Putamen (tissue), 1 donor: ENCODE results near the gene MAST4.
"Not testable (repeated sequence)": the region's sequence is repeated elsewhere in the genome, so short reads cannot be mapped to it uniquely, and the experiment has no call there.

ENCODE experiments used
- DNase-seq: peaks from one replicate; pipeline ENCODE4 v3.0.0-alpha.2; 2016; ENCODE audit warnings: low spot score

MAST4 gene

DNA sequence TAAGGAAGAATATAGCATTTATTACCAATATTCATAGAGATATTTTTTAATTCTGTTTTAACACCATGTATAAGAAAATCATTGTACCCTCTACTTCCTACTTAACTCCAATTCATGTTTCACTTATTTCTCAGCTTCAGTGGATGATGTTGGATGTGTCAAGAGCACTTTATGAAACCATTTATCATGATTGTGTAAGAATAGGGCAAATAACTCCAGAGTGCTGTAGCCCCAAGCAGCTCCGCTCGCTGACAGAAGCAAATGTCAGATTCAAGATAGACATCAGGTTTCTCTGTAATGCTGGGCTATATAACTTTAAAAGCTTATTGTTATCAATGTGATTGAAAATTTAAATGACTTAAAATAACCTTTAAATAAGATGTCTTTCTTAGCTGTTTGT, 50.4 kb downstream of the MAST4 start:
- no peak for DNase-seq

DNA sequence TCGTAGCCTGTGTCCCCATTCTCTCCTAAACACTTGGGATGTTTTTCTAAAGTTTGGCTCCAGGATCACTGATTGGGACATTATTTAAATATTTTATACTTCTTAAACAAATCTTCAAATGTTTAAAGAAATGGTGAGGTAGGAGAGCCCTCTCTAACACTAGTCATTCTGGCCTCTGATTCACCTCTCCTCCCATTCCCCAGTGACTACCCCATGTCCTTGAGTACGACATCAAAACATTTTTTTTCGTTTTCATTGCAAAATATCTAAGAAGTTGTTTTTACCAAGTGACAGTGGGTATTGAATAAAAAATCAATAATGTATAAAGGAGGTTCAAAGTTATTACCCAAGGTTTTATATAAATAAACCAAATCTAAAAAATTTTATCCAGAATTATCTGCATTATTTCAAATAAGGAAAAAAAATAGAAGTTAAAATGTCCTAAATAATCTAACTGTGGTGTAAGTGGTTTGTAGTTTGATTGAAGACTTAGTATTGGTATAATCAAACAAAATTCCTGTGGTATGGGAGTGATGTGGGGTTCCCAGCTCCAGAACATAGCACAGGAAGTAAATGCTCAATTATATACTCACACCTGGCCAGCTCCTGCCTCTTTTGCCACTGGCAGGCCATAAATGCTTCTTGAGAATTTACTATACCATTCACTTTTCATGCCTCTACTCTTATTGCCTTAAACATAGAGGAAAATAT, 51.1 kb downstream of the MAST4 start:
- no peak for DNase-seq

DNA sequence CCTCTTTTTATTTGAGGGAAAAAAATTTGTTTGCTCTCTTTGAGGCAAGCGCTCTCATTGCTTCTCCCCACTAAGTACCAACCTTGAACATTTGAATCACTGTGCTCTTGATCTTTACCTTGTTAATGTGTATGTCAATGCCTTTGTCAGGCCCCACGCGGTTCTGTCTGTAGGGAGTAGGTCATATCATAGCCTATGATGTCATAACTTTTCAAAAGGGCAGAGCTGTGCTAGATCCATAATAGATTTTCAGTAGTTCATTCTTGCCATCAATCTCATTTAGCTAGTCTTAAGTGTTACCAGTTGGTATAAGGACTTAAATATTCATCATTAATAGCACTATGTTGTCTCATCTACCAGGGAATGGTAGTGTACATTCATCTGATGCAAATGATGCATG, 56.6 kb downstream of the MAST4 start:
- no peak for DNase-seq

DNA sequence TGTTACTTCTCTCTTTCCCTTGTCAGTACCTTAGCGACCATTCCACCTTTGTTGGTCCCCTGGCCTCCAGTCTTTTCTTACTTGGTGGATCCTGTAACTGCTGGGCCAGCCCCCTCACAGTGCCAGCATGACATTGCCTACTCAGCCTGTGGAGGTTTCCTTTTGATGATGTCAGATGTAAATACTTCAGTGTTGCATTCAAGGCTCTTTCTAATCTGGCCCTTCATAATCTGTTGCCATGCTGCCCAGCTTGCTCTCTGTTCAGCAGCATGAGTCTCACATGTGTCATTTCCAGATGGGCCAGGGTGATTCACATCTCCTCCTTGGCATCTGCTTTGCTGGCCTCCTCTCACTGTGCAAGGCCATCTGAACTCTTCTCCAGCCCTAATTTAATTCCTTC, 57.1 kb downstream of the MAST4 start:
- no peak for DNase-seq

DNA sequence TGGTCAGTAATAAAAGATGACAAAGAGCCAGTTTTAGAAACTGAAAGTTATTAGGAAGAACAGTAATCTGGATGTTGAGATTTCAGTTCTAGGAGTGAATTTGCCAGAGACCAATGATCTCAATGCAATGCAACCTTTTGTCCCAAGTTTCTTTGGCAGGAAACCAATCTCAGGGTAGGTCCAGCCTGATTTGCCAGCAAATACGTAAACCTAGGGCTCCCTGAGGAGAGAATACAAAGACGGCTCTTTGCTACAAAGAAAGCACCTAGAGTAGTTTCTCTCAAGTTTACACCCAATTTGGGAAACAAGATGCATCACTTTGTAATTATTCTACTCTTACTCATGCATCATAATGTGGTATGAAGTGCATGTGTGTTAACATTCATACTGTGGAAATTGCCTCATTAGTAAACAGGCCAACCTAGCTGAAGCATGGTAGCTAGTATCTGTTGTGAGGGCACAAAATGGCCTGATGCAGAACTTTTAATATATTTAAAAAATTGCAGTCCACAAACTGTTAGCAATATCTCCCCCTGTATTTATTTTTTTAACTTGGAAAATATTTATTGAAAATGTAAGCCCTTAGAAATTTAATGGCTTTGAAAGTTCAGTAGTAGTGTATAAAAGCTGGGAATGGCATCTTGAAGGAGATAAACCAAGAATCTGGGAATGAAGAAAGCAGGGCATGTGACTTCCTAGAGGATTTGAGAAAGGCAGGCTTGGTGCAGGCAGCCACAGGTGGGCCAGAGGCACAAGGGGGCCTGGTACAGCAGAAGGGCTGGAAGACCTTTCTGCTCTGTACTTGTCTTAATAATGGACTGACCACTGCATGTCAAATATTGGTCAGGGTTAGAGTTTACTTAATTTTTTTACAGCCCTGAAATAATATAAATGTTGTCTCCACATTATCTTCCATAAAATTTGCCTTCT, 59.5 kb downstream of the MAST4 start:
- DNase-seq = peak; percentile 47

DNA sequence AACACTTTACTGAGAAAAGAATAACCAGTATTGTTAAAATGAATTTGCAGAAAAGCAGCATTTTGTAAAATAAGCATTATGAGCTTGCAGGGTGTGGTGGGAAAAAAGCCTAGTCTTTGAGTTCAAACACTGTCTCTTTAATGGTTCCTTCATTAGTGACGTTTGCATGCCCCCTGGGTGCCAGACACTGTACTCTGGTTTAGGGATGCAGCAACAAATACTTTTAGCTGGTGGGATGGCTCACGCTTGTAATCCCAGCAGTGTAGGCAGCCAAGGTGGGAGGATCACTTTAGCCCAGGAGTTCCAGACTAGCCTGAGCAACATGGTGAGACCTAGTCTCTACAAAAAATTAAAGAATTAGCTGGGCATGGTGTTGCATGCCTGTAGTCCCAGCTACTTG, 62.3 kb downstream of the MAST4 start:
- no peak for DNase-seq

DNA sequence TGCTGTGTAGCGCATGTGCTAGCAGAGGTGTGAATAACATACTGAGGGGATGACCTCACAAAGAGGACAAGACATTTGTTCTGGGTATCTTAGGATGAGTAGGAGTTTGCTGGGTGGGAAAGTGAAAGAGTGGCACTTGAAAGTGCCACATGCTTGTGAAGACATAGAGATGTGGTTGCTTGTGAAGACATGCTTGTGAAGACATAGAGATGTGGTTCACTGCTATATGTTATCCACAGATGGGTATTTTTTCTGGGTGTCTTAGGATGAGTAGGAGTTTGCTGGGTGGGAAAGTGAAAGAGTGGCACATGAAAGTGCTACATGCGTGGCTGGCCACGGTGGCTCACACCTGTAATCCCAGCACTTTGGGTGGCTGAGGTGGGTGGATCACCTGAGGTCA, 63.6 kb downstream of the MAST4 start:
- DNase-seq = no peak

DNA sequence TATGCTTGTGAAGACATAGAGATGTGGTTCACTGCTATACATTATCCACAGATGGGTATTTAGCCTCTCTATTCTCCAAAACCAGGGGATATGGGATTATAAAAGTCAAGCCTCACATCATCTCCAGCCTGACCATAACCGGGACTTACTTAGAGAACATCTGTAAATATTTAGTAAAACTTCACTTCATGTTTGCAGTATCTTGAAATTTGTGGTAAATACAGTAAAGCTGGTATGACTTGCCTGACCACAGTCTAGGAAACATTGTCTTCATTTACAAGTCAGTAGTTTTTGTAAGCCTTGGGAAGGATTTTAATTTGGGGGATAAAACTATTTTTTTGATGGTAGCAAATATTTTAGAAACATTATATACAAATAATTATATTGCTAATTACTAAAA, 64.2 kb downstream of the MAST4 start:
- DNase-seq = no peak

DNA sequence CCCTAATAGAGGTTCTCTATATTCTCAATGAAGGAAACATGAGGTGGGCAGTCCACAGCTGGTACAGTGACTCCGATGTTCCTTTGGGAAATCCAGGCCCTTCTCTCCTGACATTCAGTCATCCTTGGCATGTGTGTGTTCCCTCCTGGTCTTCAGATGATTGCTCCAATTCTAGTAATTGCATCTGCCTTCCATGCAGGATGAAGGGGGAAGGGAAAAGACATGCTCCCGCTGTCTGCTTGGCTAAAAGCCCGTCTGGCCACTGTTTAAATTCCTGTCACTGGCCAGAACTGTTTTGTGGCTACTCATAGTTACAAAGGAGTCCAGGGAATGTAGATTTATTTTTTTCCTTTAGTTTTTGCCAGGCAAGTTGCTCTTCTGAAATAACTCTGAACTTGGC, 65.0 kb downstream of the MAST4 start:
- peak; percentile 21 for DNase-seq

DNA sequence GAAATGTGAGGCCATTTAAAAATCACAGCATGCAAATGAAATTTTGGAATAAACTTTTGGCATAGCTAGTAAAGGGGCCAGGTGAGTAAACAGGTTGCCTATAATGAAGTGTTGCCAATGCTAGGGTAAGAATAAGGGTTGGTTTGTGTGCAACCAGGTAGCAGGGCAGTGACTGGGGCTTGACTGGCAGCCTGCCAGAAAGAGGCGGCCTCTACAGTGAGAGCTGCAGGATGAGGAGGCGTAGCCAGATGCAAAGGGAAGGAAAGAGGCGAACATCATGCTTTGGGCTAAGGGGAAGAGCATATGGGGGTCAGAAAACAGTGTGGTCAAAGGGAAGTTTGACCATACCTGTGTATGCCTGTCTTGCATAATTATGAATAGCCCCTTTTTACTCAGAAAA, 70.6 kb downstream of the MAST4 start:
- DNase-seq = no peak

DNA sequence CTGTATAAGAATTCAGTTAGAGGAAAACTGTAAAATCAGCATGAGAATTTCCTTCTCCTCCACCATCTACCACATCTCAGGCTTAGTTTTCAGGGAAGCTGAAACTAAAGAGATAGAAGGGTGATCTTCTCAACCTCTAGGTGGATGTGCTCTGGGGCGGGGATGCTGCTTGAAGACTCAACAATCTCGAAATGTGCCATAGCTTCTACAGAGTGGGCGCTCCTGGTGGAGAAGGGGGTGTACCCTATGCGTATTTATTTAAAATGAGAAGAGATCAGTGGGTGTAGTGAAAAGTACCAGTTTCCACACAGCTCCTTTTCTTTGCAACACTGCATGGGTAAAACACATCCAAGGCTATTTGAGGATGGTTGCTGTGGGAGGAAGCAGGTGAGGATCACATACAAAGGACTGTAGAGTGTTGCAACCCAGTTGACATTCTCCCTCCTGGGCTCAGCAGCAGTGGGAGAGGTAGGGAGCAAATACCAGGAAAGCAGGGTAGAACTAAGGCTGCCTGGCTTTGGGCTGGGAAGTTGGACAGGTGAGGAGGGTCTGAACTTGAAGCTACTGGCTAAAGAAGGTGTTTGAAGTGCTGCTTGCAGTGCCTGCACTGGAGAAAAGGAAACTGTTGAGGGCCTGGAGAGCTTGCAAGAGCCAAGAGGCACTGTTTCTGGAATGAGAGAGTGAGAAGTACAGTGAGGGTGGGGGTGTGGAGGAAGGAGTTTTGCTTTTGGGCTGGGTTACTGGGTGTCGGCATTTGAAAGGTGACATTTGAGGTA, 73.1 kb downstream of the MAST4 start:
- no peak for DNase-seq

DNA sequence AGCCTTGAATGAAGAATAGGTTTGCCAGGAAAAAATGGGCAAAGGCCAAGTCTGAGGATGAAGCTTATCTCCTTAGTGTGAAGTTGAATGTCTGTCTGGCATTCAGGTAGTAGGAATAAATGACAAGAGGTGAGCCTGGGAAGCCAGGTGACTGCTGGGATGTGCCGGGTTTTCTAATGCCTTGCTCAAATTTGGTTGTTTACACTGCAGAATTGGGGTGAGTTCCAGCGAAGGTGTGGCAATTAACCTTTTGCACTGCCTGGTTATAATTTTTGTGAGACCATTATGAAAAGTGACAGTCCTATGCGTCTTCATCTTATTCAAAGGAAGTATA, 73.6 kb downstream of the MAST4 start:
- no peak for DNase-seq

DNA sequence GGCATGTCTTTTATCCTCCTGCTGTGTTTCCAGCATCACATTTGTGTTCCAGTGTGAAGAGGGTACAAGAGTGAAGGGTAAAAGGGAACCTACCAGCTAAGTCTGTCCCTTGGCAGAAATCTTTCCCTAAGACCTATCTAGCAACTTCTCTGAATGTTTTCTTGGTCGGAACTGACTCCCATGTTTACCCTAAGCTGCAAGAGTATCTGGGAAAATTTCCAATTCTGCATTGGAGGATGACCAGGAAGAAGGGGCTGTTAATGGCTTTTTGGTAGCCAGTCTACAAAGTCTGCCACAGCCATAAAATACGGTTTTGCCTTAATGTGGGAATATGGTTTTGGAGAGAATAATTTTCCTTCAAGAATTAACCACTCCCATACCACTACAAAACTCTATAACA, 75.1 kb downstream of the MAST4 start:
- DNase-seq = no peak

DNA sequence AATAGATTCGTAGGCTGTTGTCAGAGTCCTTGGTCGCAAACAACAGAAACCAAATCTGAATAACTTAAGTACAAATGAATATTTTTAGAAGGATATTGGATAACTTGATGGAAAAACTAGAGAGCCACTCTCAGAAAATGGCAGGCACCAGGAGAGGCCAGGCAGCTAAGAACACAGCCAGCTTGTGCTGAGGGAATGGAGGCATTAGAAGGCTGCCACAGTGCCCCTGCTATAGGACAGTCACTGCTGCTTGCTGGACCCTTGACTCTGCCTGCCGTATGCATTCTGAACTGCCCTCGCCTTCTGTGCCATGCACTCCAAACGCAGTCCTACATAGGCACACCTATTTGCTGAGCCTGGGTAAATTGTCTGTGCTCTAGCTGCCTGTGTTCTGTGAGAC, 78.6 kb downstream of the MAST4 start:
- no peak for DNase-seq

DNA sequence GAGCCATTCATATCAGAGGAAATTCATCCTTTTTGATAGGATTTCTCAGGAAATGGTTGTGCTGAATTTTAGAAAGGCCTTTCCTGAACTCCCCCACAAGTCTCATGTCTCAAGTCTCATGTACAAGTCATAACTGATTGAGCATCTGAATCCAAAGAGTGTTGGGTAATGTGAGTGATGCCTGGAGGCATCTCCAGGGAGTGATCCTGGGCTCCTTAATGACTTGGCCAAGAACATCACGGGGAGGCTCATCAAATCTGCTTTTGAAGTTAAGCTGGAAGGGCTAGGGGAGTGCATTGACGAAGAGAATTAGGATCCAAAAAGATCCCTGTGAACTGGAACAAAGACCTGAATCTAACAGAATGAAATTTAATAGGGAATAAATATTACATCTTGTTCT, 79.2 kb downstream of the MAST4 start:
- DNase-seq = no peak

DNA sequence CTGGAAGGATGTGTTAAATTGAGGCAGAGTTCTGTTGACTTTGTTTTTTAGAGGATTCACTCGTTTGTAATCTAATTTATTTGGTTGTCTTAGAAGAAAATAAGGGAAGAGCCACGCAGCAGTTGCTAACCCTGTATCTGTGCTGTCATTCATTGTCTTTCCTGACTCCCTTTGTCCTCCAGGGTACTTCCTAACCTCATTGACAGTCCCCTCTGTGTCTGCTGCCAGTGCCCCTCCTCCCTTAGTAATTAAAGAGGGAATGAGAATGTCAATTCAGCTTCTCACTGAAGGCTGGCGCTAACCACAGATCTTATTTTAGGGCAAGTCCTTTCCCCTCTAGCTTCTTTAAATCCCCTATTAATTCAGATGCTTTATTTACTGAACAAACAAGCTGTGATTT, 84.0 kb downstream of the MAST4 start:
- no peak for DNase-seq

DNA sequence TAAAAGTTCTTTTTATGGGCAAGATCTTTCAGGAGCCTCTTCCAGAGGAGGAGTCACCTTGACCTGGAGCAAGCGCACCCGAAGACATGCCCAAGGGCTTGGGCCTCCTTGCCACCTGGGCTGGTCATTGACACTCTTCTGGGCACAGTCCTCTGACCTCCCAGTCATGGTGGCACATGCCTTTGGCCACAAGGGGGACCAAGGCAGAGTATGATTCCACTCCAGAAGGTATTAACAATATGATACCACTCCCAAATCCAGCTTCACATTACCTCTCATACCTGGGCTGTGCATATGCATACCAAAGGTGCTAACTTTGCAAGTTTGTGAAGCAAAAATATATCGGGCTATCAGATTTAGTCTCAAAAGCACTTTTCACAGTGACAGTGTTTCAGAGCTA, 84.6 kb downstream of the MAST4 start:
- no peak for DNase-seq

DNA sequence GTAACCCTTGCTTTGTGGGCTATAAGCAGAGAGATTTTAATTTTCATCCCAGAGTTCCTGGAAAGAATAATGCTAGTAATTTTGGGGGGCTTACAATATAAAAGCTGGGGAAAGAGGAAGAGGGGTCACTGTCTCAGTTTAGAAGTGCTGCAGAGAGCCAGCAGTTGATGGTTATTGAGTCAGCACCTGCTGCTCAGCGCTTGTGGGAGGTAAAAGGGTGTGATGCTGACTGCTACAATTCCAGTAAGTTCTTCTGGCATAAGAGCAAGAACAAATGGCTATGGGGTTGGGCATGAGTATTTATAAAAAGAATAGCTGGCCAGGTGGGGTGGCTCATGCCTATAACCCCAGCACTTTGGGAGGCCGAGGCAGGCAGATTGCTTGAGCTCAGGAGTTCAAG, 88.5 kb downstream of the MAST4 start:
- no peak for DNase-seq

DNA sequence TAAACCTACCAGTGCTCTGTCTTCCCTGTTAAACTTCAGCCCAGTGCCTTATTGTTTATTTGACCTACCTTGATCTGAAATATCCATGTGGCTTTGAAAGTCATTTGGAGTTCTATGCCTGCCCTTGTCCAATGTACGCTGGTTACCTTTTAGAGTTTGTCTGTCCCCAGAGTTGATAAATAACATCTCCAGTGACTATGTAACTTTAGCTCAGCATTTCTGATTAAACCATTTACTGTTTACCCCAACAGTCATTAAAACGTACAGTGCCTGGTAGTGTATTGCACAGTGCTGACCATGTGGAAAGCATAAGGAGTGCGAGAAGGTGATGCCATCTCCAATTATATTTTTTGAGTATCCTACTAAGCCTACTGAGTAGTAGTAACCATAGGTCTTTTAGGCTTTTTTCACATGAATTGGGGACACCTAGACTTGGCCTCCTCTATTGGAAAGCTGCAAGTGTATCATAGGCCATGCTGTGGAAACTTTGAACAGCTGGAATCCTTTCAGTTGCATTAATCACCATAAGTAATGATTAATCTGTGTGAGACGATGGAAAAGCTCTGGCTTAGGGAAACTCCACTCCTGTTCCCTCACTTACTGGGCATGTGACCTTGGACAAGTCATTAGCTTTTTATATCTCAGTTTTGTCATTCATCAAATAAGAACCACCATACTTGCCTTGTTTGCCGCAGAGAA, 93.5 kb downstream of the MAST4 start:
- DNase-seq = no peak

DNA sequence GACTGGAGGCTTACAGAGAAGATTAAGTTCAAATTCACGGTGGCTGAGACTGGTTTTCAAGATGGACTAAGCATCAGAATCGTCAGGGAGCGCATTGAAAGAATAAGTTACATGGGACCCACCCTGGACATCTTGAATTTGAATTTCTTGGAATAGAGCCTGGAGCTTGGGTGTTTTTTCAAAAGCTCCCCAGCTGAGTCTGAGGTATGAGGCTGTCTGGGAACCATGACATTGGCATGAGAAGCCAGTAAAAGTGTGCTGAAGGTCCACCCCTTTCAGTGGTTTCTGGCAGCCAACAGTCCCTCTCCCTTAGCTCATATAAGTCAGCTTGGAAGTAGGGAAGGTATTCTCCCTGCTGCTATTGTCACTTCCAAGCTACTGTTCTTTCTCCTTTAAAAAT, 97.8 kb downstream of the MAST4 start:
- DNase-seq = no peak

DNA sequence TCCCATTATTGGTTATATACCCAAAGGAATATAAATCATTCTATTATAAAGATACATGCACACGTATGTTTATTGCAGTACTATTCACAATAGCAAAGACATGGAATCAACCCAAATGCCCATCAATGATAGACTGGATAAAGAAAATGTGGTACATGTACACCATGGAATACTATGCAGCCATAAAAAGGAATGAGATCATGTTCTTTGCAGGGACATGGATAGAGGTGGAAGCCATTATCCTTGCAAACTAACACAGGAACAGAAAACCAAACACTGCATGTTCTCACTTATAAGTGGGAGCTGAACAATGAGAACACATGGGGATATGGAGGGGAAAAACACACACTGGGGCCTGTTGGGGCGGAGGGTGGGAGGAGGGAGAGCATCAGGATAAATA, 99.6 kb downstream of the MAST4 start:
- not testable (repeated sequence) for DNase-seq
